GM19324 (cell line): ENCODE data around the gene PCCA.

Source experiments
- ATAC-seq: cut with Tn5 transposase; IDR thresholded peaks from one replicate; pipeline ENCODE4 v1.9.1; 2021; ENCODE audit warnings: mild to moderate bottlenecking, moderate library complexity; ENCODE audit not compliant: unreplicated experiment, low FRiP score

Gene PCCA

DNA sequence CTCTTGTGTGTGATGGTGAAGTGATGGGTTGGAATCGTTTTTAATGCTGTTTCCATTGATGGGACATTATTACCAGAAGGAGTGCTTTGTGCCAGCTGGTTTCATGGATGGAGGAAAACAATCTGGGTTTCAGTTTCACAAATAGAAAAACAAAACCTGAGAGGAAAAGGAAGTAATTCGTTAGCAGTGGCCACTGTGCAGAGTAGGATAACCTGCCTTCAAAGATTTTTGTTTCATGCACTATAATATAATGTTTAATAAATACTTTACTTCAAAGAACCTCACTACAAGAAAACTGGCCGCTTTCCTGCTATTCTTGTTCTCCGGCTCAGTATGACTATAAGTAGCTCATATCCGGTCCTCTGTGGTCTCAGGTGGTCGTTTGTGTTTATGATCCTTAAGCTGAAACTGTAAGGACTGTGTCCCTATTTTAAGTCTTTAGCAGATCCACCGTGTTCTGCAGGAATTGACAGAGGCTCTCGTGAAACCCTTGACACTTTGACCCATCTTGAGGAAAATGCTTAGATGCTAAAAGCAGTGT, 395.0 kb downstream of the PCCA start:
- ATAC-seq: no peak

GRCh38 chr13:100484702-100485101, 395.8 kb downstream of the PCCA start:
- no peak for ATAC-seq

DNA sequence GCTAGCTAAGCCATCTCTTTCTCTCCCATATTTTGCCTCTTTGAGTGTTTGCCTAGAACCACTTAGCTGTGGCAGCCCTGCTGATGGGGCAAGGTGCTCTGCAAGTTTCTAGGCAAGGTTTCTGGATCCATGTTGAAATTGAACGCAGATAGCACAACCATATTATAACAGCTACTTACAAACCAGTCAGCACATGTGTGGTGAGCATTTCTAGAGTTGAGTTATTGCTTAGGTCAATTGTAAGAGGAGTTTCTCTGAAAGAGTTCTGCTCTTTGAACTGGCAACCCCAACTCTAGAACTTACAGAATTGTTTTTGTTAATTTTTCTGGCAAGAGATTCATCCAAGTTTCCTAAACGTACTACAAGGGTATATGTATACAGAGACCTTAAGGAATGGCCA, 396.4 kb downstream of the PCCA start:
- ATAC-seq: no peak

DNA sequence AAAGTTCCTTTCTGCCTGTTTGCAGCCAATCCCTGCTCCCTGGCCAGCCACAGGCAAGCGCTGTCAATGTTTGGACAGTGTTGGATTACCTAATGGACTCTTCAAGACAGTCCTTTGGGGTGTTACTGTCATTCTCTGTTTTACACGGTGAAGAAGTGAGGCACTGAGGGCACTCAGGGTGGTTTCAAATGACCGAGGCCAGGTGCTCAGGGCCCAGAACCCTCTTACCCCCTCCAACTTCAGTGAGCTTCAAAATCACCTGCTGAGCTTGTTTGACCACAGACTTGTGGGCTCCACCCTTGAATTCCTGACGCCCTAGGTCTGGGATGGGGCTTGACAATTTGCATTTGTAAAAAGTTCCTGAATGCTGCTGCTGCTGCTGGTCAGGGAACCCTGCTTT, 401.8 kb downstream of the PCCA start:
- no peak for ATAC-seq

DNA sequence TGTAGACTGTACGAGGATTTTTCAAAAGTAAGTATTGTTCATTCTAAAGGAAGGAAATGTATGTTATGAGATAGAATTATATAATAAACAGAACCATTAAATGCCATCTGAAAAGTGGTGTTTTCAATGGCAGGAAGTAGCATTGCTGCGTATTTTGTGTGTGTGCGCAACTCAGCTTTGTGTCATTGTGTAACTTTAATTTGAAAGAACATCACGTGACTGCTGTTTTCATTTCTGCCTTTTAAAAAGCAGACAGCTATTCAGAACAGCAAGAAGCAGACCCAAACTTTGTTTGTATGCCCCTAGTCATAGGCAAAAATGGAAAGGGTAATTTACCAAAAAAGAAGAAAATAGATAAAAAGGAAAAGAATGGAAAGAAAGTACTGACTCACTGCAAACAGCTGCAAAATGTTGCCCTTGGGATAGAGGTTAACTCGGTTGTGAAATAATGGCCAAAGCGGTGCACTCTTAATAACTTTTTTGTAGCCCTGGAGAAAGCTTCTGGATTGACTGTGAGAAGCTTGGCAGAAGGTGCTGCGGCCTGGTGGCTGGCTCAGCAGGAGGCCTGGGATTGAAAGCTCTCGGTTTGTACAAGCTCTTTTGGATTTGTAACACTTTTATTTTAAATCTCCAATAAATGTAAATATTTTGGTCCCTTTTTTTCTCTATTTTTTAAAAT, 402.4 kb downstream of the PCCA start:
- no peak for ATAC-seq

- ATAC-seq: no peak
These were observed 404.5 kb downstream of the PCCA start for GRCh38 chr13:100493418-100493817.

GRCh38 chr13:100495455-100495854, 406.6 kb downstream of the PCCA start:
- no peak for ATAC-seq

DNA sequence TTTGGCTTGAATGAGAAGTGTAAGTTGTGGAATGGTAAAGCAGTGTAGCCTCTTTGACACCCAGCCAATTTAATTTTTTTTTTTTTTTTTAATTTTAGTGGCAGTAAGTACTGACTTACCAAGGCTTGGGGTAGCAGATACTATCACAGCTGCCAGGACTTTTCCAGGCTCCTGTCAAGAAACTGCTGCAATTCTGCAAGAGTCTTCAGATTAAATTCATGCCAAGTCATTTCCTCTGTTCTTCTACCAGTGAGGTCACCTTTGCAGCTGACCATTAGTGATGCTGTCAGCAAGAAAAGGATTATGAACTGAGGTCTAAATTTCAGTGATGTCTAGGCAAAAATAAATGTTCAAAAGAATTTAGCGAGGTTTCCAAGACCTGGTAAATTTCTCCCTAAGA, 408.5 kb downstream of the PCCA start:
- ATAC-seq: no peak

DNA sequence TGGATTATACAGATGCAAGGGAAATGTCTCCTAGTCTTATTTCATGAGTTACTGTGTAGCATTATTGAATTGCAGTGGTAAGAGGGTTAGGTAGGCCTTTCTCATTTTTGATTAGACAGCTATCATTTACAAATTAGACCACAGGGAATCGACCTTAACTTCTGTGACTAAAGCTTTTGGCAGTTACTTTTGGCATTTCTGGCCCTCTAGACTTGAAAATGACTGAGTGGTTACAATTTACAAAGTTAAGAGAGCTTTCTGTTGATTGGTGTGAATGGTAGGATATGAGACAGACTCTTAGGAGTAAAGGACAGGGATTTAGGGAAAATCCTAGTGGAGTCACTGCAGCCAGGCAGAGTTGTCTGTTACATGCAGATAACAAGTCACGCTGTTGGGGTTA, 413.6 kb downstream of the PCCA start:
- ATAC-seq: no peak

- no peak for ATAC-seq
These were observed 414.7 kb downstream of the PCCA start for GRCh38 chr13:100503622-100504021.

DNA sequence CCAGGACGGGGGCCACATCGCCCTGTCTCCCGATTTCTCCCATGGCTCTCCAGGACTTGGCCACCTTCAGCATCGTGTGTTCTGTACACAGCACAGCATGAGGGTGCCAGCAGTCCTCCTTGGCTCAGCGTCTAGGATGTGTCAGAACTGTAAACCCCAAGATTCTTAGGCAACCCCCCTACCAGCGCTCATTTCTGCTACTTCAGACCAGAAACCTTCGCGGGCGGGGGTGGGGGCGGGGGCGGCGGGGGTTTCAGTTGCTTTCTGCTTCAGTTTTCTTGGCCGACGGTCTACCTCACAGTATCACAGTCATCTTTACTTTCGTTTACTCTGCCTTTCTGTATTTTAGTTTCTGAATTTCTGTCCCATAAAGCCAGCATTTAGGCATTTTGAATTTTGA, 417.3 kb downstream of the PCCA start:
- ATAC-seq: peak; percentile 66

- peak; percentile 24 for ATAC-seq
These were observed 417.9 kb downstream of the PCCA start for GRCh38 chr13:100506600-100507422.

DNA sequence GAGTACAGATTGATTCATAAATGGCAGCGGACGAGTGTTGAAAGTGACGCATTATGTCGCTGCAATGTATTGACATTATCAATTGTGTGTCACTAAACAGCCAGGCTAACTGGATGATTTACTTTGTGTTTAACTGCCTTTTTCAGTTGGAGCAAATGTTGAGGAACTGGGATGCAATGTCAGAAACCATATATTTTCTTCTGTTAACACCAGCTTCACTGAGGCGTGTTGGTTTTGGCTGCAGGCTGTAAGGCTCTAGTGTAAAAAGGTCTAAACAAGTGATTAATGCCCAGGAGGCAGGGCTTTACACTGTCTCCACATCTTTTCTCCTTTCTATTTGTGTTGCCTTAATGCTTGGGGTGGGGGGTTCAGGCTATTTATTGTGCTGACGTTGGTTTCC, 419.6 kb downstream of the PCCA start:
- no peak for ATAC-seq

DNA sequence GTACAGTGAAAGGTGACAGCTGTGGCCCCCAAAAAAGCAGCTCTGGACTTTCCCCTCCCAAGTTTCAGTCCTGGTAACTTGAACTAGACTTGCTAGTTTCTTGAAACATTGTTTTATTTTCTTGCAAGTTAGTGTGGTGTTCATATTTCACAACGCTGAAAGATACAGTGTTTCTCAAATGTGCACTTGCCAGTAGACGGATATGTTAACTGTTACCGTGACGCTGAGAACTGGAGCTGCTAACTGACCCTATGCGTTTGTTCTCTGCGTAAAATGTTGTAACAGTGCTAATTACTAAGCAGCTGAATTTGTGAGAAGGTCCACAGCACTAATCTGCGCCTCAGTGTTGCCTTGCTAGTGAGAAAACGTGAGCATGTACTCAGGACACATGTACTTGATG, 420.1 kb downstream of the PCCA start:
- ATAC-seq: no peak

- no peak for ATAC-seq
These were observed 421.5 kb downstream of the PCCA start for GRCh38 chr13:100510208-100510957.

- ATAC-seq: no peak
These were observed 422.6 kb downstream of the PCCA start for GRCh38 chr13:100511466-100511865.

GRCh38 chr13:100512422-100512821, 423.5 kb downstream of the PCCA start:
- ATAC-seq: no peak

DNA sequence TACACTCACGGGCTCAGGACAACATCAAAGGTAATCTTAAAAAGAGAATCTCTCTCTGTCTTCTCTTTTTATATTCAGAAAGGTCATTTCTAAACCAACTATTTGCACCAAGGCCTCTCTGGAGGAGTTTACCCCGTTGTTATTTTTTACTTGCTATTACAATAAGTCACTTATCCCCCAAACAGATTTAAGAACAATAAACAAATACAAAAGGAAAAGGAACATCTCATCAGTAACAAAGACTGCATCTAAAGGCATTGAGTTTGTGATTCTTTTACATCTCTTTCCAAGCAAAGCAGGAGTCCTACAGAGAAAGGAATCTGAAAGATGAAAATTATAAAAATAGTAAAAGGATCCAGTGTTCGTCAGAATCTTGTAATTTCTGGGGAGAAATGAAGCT, 424.3 kb downstream of the PCCA start:
- no peak for ATAC-seq

GRCh38 chr13:100513987-100514670, 425.2 kb downstream of the PCCA start:
- no peak for ATAC-seq

- ATAC-seq: no peak
These were observed 426.0 kb downstream of the PCCA start for GRCh38 chr13:100514788-100515409.
